Fibroblast of pulmonary artery (primary cell): ENCODE measurements around the gene LRRC4C.

Experiments used
- DNase-seq: peaks from one replicate; pipeline ENCODE4 v3.0.0-alpha.2; 2010; ENCODE audit warnings: low read depth
- H3K4me3 ChIP-seq: replicated peaks from 2 replicates; pipeline ENCODE4 v1.5.1; 2011; ENCODE audit warnings: low read depth, mild to moderate bottlenecking, control low read depth, low read length, moderate library complexity
- TF ChIP-seq, protein P1 (sequence below): IDR thresholded peaks from 2 replicates; pipeline ENCODE4 v1.5.1; 2011; ENCODE audit warnings: mild to moderate bottlenecking, control low read depth, low read length, inconsistent platforms; ENCODE audit errors: missing control alignments

The LRRC4C gene

DNA sequence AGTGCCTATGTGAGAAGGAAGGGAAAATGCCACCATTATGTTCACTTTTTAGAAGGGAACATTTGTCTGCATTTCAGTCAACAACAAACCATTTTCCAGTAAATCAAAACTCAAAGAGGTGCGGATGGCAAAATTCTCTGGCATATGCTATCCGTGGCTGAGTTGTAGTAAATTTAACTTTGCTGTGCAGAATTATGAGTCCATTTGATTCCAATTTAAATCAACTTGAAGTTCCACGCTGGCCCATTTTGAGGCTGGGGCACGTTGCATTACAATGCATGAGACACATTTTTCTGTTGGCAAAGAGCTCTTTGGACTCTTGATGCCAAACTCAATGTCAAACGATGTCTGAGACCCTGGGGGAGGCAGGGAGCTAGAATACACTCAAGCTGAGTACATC lies 211.8 kb downstream of the LRRC4C start:
- TF ChIP-seq, protein P1, sequence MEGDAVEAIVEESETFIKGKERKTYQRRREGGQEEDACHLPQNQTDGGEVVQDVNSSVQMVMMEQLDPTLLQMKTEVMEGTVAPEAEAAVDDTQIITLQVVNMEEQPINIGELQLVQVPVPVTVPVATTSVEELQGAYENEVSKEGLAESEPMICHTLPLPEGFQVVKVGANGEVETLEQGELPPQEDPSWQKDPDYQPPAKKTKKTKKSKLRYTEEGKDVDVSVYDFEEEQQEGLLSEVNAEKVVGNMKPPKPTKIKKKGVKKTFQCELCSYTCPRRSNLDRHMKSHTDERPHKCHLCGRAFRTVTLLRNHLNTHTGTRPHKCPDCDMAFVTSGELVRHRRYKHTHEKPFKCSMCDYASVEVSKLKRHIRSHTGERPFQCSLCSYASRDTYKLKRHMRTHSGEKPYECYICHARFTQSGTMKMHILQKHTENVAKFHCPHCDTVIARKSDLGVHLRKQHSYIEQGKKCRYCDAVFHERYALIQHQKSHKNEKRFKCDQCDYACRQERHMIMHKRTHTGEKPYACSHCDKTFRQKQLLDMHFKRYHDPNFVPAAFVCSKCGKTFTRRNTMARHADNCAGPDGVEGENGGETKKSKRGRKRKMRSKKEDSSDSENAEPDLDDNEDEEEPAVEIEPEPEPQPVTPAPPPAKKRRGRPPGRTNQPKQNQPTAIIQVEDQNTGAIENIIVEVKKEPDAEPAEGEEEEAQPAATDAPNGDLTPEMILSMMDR: no peak

DNA sequence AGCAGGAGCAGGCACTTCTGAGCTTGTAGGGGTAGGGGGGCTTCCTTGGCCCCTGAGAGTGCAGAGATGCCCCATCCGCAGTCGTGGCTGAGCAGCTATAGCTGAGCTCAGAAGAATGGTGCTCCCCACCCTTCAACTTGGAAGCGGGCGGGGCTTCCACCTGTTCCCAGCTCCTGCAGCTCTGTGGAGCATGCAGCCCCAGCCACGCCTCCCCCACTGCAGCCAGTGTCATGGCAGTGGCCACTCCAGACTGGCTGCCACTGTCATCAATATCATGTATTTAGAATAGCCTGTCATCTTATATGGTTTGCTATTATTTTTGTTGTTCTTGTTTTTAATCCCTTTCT lies 213.1 kb downstream of the LRRC4C start:
- H3K4me3 ChIP-seq: no peak overlapping the region
- TF ChIP-seq, protein P1: no peak
- no peak for DNase-seq

More for the DNA sequence above, 211.8 kb downstream of the LRRC4C start:
- H3K4me3 ChIP-seq: no peak overlapping the region
- no peak for DNase-seq

DNA sequence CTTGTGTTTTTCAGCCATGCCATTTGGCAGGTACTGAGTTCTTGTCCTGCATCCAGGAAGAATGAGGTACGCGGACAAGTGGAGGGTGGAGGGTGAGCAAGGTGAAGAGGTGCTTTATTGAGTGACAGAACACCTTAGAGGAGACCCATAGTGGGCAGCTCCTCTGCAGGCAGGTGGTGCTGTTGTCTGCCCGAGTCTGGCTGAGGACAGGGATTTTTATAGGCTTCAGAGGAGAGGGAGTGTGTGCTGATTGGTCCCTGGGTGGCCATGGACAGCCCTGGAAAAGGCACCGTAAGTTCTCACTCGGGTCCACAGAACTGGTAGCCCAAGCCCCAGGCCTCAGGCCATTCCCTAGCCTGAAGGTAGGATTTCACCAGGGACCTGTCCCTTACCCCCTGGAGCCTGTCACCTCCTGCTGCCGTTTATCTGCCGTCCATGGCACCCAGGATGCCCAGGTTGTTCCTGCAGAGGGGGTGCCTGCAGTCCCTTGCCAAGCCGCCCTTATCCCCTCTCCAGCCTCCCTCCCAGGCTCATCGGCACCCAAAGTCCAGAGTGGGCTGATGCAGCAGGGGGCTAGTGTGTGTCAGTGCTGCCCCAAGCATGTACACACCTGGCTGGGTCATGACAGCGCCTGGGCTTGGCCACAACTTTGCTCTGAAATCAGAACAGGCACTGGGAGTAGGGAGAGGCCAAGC lies 213.6 kb downstream of the LRRC4C start:
- TF ChIP-seq, protein P1: no peak
- no peak overlapping the region for H3K4me3 ChIP-seq
- no peak for DNase-seq

DNA sequence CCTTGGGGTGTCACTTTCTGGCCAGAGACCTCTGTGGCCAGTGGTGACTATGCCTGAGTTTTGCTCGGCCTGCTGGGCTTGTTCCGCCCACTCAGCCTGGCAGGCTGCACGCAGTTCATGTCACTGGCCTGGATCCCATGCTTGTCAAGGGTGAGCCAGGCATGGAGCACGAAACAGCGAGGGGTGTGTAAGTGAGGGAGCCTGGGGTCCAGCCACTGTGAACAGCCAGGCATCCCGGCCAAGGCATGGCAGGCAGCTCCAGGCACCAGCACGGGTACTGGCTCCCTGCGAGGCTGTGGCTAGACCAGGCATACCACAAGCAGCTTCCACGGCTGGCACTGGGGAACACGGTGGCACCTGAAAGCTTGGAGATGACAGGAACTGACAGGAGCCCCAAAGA lies 214.3 kb downstream of the LRRC4C start:
- DNase-seq: no peak
- no peak overlapping the region for H3K4me3 ChIP-seq
- TF ChIP-seq, protein P1: no peak

DNA sequence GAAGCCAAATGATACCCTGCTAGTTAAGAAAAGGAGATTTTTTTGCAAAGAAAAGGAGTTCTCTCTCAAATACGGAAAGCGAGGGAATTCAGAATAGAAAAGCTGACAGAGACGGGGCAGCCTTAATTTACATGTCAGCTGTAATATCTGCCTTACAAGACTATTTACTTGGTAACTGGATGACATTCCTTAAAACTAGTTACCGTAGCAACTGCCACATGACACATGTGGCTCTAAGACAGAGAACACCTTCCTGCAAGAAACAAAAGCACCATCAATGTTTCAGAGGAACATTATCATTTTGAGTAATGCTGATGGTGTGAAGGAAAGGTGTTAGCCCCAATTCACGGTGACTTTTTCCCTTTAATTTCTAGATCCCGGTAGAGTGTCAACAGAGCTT lies 222.1 kb downstream of the LRRC4C start:
- TF ChIP-seq, protein P1: no peak
- H3K4me3 ChIP-seq: no peak overlapping the region
- DNase-seq: no peak

DNA sequence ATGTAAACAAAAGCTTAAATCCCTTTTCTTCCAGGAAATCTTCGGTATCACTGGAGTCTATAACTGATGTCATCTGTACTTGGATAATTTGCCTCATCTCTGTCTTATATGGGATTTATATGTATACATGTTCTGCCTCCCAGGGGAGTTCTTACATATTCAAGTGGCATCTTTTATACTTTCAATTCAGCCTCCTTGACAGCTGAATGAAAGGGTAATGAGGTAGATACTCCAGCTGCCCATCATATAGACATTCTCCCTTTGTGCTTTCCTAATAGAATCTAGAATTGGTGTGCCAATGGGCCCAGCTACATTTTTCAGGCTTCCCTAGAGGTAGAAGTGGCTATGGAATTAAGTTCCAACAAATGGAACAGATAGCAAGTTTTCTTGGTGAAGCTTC lies 223.8 kb downstream of the LRRC4C start:
- no peak for DNase-seq
- no peak overlapping the region for H3K4me3 ChIP-seq
- TF ChIP-seq, protein P1: no peak
